CD4-positive, alpha-beta T cell treated with Interleukin-15 for 1 hour (primary cell): Measurements from ENCODE around the gene PRKACG.
A peak's percentile ranks its signal among the peaks of the same experiment; 100 is the strongest.

Source experiments
- DNase-seq: peaks from one replicate; pipeline ENCODE4 v3.0.0-alpha.2; 2020

The PRKACG gene

GRCh38 chr9:68980341-68980914, 33.5 kb downstream of the PRKACG start:
- DNase-seq: no peak

GRCh38 chr9:68979538-68980314, 34.2 kb downstream of the PRKACG start:
- no peak for DNase-seq

GRCh38 chr9:68978501-68978900, 35.4 kb downstream of the PRKACG start:
- no peak for DNase-seq

GRCh38 chr9:68978066-68978465, 35.8 kb downstream of the PRKACG start:
- DNase-seq: peak; percentile 33

GRCh38 chr9:68975365-68976043, 38.4 kb downstream of the PRKACG start:
- no peak for DNase-seq

- no peak for DNase-seq
Observed at GRCh38 chr9:68974901-68975300, 39.0 kb downstream of the PRKACG start.

- no peak for DNase-seq
Observed at GRCh38 chr9:68974431-68974830, 39.5 kb downstream of the PRKACG start.

- DNase-seq: no peak
Observed at GRCh38 chr9:68973619-68974018, 40.3 kb downstream of the PRKACG start.

GRCh38 chr9:68970151-68970550, 43.8 kb downstream of the PRKACG start:
- no peak for DNase-seq

GRCh38 chr9:68969538-68969937, 44.4 kb downstream of the PRKACG start:
- DNase-seq: no peak

GRCh38 chr9:68967800-68968199, 46.1 kb downstream of the PRKACG start:
- no peak for DNase-seq

- DNase-seq: no peak
Observed at GRCh38 chr9:68966496-68966944, 47.4 kb downstream of the PRKACG start.

GRCh38 chr9:68964765-68965164, 49.1 kb downstream of the PRKACG start:
- DNase-seq: no peak

GRCh38 chr9:68964102-68964541, 49.8 kb downstream of the PRKACG start:
- DNase-seq: no peak

GRCh38 chr9:68963416-68963815, 50.5 kb downstream of the PRKACG start:
- DNase-seq: no peak
